AG10803 (cell line): ENCODE data around the gene PKN3.
A peak's percentile ranks its signal among the peaks of the same experiment; 100 is the strongest.
"Not testable (repeated sequence)": the region's sequence is repeated elsewhere in the genome, so short reads cannot be mapped to it uniquely, and the experiment has no call there.

ENCODE experiments used
- DNase-seq: peaks from one replicate; pipeline ENCODE4 v3.0.0; 2010; ENCODE audit warnings: low read depth
- H3K4me3 ChIP-seq: 2 replicates; pipeline ENCODE4 v1.5.1; 2011; ENCODE audit warnings: mild to moderate bottlenecking, low read length, control low read depth
- TF ChIP-seq, protein P1 (sequence below): conservative IDR thresholded peaks from 2 replicates; pipeline ENCODE4 v1.5.1; 2011; ENCODE audit warnings: mild to moderate bottlenecking, low read length, control low read depth, inconsistent platforms

PKN3 gene

GRCh38 chr9:128690684-128691034 lies 11.6 kb upstream of the PKN3 start:
- peak overlapping the region; percentile 62 for H3K4me3 ChIP-seq
- TF ChIP-seq, protein P1, sequence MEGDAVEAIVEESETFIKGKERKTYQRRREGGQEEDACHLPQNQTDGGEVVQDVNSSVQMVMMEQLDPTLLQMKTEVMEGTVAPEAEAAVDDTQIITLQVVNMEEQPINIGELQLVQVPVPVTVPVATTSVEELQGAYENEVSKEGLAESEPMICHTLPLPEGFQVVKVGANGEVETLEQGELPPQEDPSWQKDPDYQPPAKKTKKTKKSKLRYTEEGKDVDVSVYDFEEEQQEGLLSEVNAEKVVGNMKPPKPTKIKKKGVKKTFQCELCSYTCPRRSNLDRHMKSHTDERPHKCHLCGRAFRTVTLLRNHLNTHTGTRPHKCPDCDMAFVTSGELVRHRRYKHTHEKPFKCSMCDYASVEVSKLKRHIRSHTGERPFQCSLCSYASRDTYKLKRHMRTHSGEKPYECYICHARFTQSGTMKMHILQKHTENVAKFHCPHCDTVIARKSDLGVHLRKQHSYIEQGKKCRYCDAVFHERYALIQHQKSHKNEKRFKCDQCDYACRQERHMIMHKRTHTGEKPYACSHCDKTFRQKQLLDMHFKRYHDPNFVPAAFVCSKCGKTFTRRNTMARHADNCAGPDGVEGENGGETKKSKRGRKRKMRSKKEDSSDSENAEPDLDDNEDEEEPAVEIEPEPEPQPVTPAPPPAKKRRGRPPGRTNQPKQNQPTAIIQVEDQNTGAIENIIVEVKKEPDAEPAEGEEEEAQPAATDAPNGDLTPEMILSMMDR, result no peak
- DNase-seq, result no peak

- DNase-seq, H3K4me3 ChIP-seq: not testable (repeated sequence)
Measured at GRCh38 chr9:128693738-128694137, 8.6 kb upstream of the PKN3 start.

GRCh38 chr9:128694344-128694743 lies 8.0 kb upstream of the PKN3 start:
- H3K4me3 ChIP-seq, result no peak overlapping the region
- DNase-seq, result no peak

DNA sequence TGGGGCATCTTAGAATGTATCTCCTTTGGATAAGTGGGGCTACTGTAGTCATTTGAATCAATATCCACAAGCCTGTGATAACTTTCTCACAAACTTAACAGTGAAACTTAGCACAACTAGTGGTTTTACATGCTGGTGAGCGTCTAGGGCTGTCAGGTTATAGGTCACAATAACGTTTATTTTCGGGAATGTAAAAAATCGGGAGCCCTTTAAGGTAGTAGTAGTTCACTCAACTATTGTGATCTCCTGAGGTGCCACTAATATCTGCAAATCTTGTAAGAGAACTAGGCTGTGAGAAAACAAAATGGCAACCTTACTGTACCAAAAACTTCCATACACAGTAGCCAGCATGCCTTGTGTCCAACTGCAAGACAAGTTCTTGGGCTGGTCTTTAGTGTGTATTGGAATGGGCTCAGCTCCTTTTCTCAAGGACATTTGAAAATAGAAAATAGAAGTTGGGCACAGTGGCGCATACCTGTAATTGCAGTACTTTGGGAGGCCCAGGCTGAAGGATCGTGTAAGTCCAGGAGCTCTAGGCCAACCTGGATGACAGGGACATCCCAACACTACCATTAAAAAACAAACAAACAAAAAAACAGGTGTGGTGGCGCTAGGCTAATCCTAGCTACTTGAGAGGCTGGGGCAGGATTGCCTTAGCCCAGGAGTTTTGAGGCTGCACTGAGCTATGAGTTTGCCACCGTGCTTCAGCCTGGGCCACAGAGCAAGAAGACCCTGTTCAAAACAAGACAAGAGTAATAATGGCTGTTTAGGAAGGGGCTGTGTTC lies 5.2 kb upstream of the PKN3 start:
- TF ChIP-seq, protein P1, result no peak
- DNase-seq, result no peak
- no peak overlapping the region for H3K4me3 ChIP-seq

More at GRCh38 chr9:128694344-128694743, 8.0 kb upstream of the PKN3 start:
- TF ChIP-seq, protein P1, result no peak

GRCh38 chr9:128699096-128699795 lies 3.1 kb upstream of the PKN3 start:
- not testable (repeated sequence) for H3K4me3 ChIP-seq, DNase-seq

DNA sequence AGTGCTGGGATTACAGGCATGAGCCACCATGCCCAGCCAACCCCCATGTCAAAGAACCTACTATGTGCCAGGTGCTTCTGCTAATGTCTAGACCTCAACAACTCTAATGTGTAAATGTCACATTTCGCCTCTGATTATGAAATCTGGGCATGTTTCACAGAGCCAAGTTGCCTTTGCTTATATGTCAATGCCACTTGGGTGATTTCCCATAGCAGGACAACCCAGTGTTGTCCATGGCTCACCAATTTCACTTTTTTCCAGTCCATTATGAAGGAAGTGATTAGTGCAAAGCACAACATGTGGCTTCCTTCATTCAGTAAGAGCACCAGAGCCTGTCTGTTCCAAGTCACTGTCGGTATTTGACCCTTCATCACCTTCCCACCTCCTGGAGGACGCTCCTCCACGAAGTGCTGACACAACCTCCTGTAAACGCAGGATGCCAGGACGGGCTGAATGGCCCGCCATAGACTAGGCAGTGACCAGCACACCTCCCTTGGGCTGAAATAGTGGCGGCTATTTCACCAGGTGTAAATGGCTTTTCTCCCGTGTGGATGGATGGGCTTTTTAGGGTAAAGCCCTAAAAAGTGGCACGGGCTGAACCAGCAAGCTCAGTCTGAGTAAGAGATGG lies 962 bp upstream of the PKN3 start:
- no peak for DNase-seq
- TF ChIP-seq, protein P1, result no peak
- H3K4me3 ChIP-seq, result no peak overlapping the region

DNA sequence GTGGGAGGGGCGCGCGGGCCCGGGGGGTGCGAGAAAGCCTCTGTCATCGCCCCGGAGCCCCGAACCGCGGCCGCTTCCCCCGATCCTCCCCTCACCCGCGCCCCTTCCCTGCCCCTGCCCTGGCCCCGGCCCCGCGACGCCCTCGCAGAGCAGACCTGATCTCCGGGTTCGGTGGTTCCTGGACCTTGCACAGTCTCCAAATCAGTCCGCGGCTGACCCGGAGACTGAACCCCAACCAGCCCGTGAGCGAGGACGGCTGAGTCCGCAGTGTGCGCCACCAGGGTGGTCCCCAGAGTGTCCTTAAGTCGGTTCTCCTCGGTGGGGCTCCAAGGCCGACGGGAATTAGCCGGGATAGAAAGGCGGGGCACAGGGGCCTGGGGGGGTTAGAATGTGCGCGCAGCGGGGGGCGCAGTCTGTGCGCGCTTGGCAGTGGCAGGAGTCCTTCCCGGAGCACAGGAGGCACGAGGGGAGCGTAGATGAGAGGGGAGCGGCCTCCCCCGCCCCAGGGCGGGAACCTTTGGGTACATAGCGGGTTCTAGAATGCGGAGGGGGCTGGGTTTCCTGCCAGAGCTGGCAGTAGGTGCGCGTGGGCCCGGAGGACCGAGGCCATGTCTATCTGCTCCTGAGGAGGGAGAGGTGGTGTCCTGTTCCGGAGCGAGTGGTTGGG lies 779 bp downstream of the PKN3 start:
- TF ChIP-seq, protein P1, result no peak
- peak overlapping the region; percentile 65 for H3K4me3 ChIP-seq
- DNase-seq, result no peak
